DMS79 (cell line): Measurements from ENCODE around the gene KRTAP25-1.

Experiments
- DNase-seq: peaks from one replicate; lab custom pipeline; 2025; lab: John Stamatoyannopoulos, UW

Gene KRTAP25-1

DNA sequence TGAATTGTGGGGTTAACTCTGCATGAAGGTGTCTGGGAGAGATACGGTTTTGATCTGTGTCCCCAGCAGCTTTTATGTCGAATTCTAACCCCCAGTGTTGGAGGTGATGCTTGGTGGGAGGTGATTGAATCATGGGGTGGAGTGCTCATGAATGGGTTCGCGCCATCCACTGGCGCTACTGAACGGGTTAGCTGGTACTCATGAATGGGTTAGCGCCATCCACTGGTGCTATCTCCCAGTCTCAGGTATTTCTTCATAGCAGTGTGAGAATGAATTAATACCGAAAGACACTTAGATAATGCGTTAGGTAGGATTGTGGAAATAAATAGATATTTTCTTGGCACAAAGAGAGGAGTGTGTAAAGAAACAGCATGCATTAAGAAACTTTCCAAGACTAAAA lies 40.5 kb downstream of the KRTAP25-1 start:
- no peak for DNase-seq

DNA sequence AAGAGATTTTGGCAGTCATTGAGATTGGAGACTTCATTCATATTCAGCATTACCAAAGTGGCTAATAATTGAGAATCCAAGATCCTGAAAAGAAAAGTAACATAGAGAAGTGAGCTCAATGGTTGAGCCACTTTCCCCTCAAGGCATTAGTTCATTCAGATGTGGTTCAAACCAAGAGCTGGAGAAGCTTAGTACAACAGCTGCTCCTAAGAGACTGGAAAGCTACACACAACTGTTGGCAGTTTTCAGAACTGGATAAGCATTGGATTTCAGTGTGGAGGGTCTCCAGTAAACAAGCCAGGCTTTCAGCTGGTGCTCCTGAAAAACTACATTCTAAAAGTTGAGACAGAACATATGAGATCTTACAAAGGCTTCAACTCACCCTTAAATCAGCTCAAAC lies 44.3 kb downstream of the KRTAP25-1 start:
- no peak for DNase-seq

DNA sequence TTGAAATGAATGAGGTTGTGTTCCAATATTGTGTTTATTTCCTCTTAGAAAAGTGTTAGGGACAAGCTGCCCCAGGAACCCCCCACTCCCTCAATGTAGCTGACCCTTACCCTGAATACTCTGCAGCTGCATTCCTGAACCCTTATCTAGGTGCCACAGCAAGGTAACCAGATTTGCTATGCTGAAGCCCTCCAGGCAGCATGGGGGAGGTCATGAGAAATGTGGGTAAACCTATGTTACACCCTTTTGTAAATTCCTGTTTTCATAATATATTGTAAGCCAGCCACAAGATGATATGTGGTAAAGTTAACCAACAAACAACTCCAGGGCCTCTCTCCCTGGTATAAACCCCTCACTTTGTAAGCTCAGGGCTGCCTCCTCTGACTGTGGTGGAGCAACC lies 45.6 kb downstream of the KRTAP25-1 start:
- DNase-seq = no peak

DNA sequence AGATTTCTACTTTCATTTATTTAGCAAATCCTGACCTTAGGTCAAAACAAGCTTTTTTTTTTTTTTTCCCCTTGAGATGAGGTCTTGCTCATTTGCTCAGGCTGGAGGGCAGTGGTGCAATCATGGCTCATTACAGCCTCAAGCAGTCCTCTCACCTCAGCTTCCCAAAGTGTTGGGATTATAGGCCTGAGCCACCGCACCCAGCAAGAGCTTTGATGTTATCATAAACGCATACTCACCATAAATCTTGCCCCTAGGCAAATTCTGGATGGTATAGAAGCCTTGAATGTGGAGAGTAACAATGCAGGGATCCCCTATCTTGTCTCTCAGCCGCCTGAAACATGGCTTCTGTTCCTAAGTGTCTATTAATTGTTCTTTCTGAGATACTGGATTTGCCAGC lies 48.7 kb downstream of the KRTAP25-1 start:
- DNase-seq = no peak
